HG03135 (cell line): Measurements from ENCODE around the gene ATP5F1E.
A peak's percentile ranks its signal among the peaks of the same experiment; 100 is the strongest.
"Not testable (repeated sequence)": the region's sequence is repeated elsewhere in the genome, so short reads cannot be mapped to it uniquely, and the experiment has no call there.

Experiments used
- ATAC-seq: cut with Tn5 transposase; IDR thresholded peaks from one replicate; pipeline ENCODE4 v1.9.1; 2021; ENCODE audit warnings: mild to moderate bottlenecking, moderate library complexity; ENCODE audit not compliant: unreplicated experiment

The ATP5F1E gene

GRCh38 chr20:58992911-58993310 is 39.2 kb downstream of the ATP5F1E start:
- ATAC-seq = no peak

- ATAC-seq = no peak
Measured at GRCh38 chr20:58991715-58992114, 40.4 kb downstream of the ATP5F1E start.

GRCh38 chr20:58990651-58991445 is 41.3 kb downstream of the ATP5F1E start:
- no peak for ATAC-seq

- no peak for ATAC-seq
Measured at GRCh38 chr20:58989196-58989595, 42.9 kb downstream of the ATP5F1E start.

- ATAC-seq = no peak
Measured at GRCh38 chr20:58988565-58988882, 43.6 kb downstream of the ATP5F1E start.

GRCh38 chr20:58987790-58988564 is 44.2 kb downstream of the ATP5F1E start:
- ATAC-seq = no peak

- no peak for ATAC-seq
Measured at GRCh38 chr20:58986968-58987517, 45.1 kb downstream of the ATP5F1E start.

- no peak for ATAC-seq
Measured at GRCh38 chr20:58986286-58986967, 45.7 kb downstream of the ATP5F1E start.

- no peak for ATAC-seq
Measured at GRCh38 chr20:58985656-58986055, 46.5 kb downstream of the ATP5F1E start.

- no peak for ATAC-seq
Measured at GRCh38 chr20:58984691-58985090, 47.4 kb downstream of the ATP5F1E start.

- not testable (repeated sequence) for ATAC-seq
Measured at GRCh38 chr20:58983115-58983468, 49.0 kb downstream of the ATP5F1E start.

- no peak for ATAC-seq
Measured at GRCh38 chr20:58982406-58983114, 49.6 kb downstream of the ATP5F1E start.

GRCh38 chr20:58981628-58982364 is 50.3 kb downstream of the ATP5F1E start:
- ATAC-seq = no peak

- ATAC-seq = peak; percentile 81
Measured at GRCh38 chr20:58980711-58981627, 51.2 kb downstream of the ATP5F1E start, which contains the start of gene NELFCD. TSS of gene NELFCD (plus strand) at chr20:58981256. CDS start at chr20:58981310, 54 bp downstream.

GRCh38 chr20:58978351-58979190 is 53.6 kb downstream of the ATP5F1E start:
- ATAC-seq = no peak

- ATAC-seq = no peak
Measured at GRCh38 chr20:58976061-58976730, 55.9 kb downstream of the ATP5F1E start.
